NCI-H1417 (cell line): Measurements from ENCODE around the gene TTC29.

Experiments used
- DNase-seq, 3 experiments: peaks; one replicate each; lab custom pipeline; 2025; lab: John Stamatoyannopoulos, UW

Gene TTC29, protein sequence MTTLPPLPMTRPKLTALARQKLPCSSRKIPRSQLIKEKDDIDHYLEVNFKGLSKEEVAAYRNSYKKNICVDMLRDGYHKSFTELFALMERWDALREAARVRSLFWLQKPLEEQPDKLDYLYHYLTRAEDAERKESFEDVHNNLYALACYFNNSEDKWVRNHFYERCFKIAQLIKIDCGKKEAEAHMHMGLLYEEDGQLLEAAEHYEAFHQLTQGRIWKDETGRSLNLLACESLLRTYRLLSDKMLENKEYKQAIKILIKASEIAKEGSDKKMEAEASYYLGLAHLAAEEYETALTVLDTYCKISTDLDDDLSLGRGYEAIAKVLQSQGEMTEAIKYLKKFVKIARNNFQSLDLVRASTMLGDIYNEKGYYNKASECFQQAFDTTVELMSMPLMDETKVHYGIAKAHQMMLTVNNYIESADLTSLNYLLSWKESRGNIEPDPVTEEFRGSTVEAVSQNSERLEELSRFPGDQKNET

DNA sequence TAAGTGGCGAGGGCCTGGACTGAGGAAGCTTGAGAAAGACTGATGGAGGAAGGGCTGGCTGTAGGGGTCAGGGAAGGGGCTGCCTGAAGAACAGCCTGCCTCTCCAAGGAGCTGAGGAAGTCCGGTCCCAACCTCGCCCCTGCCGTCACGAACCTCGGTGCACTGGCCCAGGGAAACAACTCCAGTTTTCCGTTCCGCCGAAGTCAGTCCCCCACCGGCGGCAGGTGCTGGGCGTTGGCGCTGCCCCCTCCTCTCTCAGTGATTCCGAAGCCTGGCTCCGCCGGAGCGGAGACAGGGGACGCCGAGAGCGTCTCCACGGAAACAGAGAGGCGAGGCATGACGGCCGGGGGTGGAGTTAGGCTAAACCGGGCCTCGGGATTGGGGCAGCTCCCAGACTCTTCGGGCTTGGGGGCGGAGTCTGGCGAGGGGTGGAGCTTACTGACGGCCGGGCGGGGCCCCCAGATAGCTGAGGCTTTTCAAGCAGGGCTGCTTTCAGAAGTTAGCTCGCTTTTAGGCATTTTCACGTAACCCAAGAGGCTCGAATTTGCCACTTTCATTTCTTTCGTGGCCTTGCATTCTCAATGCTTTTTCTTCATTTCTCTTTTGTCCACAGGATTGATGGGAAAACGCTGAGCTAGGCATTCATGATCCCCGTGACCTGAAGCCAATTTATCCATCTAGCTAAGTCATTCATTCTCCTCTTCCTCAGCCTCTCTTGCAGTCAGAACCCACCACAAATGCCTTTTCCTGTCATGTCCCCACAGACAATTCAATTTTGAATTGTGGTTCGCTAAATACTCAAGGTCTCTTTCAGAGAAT lies at the start of gene TTC29:
TTC29 (minus strand) TSS at position 309 of the 819 bp plus-strand sequence. CDS start 5,969 bp downstream, outside the sequence.
- DNase-seq, result peak; percentile 90 to 98 (median 94)

DNA sequence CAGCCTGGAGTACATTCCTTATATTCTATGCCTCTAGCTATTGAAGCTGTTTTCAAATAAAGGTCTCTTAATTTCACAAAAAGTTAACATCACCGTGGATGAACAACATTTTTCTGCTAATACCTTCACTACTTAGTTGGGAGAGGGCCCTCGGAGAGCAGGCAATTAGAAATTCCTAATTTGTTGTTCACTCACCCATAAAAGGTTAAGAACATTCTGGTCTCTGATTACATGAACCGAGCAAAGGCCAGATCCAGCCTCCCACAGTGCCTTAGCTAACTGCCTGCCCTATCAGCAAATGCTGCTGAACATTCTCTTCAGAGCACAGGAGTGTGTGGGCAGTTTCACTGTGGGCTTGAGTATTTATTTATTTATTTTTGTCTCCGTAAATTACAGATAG lies 36.0 kb upstream of the TTC29 start:
- DNase-seq, result peak in 1 of 3 experiments; percentile 32

DNA sequence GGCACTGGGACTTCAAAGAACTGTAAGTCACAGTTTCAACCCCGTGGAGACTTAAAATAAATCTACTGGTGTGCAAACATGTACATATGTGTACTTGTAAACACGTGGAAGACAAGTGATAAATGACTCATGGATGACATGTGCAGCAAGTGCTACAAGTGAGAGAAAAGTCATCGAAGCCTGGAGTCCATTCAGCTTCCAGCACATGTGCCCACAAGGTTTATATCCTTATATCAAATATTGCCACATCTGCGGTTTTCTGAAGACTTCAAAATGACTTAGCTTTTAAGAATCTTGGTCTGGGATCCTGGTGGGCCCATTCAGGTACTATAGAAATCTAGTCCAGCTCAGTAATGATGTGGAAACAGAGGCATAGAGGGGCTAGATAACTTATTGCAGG lies 33.0 kb upstream of the TTC29 start:
- DNase-seq, result no peak

DNA sequence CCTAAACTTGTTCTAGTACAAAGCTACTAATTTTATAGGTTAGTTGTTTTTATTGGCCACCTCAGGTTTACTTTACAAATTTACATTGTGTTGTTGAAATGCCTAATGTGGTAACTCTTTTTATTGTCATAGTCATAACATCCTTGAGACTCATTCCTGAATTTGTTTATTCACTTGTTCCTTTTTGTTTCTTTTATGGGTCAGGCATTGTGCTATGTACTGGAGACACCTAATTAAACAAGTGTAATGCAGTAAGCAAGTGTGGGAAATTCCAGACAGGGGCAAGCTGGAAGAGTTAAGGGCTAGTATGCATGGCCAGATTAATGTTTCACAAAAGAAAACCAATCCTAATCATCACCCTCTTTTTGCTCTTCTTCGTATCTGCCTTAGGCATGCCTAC lies 30.5 kb upstream of the TTC29 start:
- DNase-seq, result peak in 1 of 3 experiments; percentile 24

DNA sequence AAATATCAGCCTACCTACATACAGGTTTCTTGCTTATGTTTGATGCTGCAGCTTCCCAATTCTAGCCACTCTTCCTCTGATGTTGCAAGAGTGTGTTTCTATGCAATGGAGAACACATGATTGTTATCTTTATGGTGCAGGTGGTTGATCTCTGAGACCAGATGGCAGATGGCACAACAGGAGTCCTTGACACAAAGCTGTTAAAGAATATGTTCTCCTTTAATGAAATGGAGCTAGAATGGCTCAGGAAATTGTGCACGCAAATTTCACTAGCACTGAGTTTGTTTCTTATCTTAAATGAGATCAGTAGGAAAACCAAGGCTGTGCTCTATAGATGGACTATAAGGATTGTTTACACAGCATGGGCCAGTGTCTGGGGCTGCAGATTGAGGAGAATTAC lies 29.9 kb upstream of the TTC29 start:
- DNase-seq, result peak; percentile 8 to 67 (median 43)

DNA sequence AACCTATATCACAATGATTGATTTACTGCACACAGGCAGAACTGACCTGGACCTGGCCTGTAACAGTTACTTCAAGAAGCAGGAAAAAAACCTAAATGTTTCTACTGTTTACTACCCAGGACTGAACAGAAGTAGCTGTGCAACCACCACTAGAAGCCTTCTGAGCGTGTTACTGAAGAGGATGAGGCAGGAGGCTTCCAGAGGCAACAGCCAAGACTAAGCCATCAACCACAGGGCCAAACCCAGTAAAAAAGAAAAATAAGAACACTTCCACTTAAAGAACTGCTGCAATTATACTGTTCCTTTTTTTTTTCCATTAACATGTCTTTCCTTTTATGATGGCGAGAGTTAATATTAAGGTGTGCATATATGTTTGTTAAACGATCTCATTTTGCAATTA lies 29.4 kb upstream of the TTC29 start:
- no peak for DNase-seq

DNA sequence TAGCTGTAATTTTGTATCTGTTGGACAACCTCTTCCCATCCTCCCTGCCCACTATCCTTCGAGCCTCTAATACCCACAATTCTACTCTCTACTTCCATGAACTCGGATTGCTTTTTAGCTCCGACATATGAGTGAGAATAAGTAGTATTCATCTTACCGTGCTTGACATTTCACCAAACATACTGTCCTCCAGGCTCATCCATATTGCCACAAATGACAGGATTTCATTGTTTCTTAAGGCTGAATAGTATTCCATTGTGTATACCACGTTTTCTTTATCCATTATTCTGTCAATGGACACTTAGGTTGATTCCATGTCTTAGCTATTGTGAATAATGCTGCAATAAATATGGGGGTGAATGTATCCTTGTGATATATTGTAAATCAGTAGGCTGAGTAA lies 26.4 kb upstream of the TTC29 start:
- no peak for DNase-seq

DNA sequence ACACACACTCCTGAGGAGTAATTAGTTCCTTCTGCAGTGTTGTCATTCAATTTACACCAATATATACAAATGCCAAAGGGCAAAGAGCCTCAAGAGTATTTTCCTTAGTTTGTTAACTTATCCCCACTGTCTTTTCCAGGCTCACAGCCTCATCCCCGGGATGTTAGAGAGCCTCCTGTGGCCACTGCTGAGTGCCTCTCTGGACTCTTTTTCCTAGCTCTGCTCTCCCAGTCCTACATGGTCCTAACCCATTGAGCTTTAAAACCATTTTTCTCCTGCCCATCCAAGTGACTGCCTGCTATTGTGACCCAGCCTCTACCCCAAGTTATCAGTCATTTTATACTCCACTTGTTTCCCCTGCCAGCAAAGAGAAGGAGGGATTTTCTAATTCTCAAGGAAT lies 23.5 kb upstream of the TTC29 start:
- DNase-seq, result no peak

DNA sequence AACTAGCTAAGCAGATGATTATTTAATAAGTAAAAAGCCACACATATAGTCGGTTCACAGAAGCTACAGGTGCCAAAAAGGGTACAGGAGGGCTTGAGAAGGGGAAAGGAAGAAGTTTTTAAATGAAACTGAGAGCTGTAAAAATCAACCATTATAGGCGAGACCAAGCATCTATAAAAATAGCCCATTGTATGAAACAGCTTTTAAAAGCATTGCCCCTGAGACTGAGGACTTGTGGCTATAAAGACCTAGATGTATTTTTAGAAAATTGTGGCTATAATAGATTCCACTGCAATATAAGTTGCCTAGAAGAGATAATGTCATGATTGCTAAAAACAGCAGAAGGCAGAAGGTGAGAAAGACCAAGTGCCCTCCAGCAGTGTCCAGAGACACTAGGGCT lies 15.0 kb upstream of the TTC29 start:
- DNase-seq, result no peak

DNA sequence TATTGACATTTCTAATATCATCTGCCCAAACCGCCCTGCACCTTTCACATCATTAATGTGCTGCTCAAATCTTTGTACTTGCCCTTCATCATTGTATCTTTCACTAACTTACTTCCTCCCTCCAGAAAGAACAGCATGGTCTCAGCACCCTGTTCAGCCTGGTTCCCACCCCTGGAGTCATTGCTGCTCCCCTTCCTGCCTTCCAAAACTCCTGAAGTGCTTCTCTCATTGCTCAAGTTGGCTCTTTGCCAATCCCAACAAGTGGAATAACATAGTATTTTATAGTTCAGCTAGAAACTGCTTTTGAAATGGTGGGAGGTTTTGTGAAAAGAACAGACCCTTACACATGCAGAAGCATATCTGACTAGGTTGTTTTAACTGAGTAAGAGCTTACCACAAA lies 14.0 kb upstream of the TTC29 start:
- DNase-seq, result peak; percentile 5 to 25 (median 11)

DNA sequence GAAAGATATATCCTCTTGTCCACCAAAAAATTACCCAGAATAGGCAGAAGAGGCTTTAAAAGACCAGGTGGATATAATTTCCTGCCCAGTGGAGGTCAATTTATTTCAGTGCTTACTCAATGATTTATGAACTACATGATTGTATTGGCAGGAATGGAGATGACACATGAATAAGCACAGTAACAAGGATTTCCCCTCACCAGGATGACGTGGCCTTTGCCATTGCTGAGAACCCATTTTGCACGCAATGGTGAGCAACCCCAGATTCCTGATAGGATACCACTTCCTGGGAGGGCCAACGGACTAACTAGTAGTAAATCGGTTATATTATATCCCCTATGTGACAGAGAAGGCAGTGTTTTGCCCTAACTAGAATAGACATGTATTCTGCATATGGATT lies 11.6 kb upstream of the TTC29 start:
- DNase-seq, result no peak

DNA sequence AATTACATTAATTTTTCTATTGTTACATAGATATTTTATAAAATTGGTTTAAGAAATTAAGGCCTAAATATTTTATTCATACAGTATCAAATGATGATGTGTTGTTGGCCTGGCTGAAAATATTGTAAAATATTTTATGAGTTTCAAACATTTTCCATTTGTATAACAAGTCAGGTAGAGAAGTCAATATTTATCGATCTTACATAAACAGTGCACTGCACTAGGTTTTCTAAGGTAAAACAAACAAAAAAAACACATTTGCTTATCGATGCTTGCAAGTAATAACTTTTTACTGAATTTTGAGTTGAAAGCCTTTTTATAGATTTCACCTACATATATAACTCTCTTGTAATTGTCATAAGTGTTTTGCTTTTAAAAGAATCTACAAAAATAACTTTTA lies 7.2 kb upstream of the TTC29 start:
- DNase-seq, result no peak

DNA sequence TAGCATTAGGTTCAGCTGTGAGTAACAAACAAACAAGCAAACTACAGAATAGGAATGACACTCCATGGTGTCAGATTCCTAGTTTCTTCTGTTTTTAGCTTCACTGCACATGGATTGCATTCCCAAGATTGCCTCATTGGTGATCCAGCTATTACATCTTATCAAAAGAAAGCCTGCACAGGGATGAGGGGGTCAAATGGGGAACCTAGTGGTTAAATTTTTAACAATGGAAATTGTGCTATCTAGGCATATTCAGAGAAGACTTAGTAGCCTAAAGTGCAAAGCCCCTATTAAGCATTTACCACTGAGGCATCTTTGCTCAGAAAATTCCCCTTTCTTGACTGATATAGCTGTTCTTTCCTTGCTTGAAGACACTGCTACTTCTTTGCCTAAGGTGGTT lies 3.9 kb upstream of the TTC29 start:
- no peak for DNase-seq

DNA sequence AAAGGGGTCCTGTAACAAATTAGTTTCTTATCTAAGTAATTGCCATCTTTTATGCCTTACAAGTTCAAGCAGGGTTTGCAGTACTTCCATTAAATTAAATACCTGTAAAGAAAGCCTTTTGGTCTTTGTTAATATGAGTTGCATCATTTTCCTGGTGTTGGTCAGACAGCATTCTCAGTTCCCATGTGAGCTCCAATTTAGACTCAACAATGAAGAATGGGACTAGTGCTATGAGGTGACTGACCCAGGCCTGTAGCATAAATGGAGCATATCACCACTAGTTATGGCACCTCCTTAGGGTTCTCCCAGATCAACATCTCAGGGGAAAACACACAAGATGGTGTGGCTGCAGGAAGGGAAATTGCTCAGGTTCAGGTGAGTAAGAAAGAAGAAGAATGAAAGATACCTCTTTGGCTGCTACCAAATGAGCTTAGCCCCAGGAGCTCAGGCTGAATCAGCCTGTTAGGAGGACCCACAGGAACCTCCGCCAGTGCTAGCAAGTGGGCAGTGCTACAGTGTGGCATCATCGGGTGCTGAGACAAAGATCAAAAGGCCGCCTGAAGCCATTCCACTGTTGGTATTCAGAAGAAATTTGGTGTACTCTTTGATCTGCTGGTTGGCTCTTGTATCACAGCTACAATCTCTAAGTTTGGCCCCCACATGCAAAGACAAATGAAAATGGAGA lies 1.8 kb downstream of the TTC29 start:
- DNase-seq, result no peak

DNA sequence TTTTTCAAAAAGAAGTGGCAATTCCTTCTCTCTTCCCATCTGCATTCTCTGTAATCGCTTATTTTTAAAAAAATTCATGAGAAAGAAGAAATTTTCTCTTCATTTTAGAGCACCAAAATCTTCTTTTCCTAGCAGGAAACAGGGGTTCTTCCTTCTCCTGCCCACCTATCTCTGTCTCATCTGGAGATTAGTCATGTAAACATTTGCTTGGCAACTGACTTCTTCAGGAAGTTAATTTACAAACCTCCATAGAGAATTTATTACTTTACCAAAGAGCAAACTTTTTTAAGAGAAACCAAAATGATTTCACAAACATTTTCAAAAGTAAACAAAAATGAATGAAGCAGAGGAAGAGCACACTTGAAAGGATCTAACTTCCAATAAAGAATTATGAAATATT lies 13.5 kb downstream of the TTC29 start:
- DNase-seq, result no peak

DNA sequence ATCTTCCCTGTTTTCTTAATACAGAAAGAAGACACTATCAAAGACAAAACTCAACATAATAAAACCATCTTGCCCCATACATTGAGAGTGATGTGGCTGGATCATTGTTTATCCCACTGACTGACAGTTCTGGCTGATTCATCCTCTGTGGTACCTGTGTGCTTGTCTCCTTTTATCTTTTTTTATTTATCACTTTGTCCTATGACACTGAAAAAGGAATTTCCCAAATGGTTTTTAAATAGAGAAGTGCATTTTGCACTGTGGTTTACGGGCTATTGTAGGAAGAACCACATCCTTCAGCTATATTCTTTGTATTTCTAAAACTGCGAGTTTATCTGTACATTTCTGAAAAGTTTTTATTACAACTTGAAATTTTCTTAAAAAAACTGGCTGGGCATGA lies 15.0 kb downstream of the TTC29 start:
- DNase-seq, result no peak

DNA sequence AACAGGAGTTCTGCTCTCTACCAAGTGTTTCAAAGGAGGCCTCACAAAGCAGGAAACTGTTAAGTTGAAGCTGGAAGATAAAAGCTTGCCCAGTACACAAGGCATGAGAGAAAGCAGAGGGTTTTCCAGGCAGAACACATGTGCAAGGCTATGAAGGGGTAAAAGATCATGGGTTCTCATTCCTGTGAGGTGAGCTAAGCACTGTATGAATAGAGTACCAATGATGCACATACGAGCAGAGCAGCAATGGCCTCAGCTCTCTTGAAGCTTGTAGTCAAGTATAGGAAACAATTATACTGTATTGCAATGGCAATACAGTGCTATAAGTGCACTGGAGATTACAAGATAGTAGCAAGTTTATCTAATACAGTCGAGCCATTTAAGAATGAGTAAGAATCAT lies 18.0 kb downstream of the TTC29 start:
- DNase-seq, result no peak

DNA sequence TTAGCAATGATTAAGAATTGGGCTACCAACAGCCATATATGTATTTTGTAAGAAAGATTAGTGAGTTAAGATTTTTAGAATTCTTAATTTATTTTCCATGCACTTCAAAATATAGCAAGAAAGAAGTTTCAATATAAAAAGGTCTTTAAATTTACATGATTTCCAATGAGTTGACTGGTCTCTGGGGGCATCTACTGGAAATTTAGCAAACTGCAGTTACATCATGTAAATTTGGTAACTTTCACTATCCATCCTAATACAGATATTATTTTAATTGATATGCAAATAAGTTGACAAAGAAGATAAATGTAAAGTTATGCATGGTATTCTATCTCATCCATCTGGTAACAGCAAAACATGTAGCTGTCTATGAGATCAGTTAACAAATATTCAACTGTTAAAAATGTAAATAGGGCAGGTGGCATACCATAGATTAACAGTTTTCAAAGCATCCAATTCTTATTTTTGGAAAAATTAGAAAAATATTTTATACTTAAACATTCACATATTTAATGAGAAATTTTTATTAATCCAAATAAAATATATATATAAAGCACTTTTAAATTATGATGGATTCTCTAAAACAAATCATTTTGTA lies 29.1 kb downstream of the TTC29 start:
- DNase-seq, result peak in 2 of 3 experiments; percentile 30 to 73

DNA sequence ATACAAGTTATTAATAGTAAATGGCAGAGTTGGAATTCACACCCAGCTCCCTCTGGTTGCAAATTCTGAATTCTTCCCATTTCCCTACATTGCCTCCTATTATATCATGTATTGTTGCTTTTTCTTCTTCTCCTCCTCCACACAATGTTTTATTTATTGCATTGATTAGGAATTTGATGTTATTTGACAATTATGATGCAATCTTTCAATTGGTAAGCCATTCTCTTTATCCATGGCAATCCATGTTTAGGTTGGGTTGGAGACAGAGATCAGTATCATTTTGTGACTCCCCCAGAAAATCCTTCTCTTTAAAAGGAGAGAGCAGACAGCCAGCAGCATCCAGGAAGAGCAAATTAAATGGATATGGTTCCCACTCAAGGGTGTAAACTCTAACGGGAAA lies 30.5 kb downstream of the TTC29 start:
- no peak for DNase-seq

DNA sequence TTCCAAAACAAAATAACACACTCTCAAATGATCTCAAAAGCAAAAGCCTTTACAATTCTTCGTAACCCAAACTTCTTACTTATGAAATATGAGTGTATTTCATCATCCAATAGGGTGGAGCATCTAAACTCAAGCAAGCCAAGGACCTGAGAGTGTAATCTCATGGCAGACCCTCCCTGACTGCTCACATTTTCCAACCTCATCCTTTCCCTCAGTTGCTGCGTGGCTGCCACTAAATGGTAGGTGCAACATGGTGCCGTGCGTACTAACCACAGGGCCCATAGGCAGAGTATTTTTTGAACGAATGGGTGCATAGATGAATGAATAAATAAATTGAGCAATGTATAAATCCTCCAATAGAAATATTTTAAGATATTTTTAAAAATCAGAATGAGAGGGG lies 45.4 kb downstream of the TTC29 start:
- DNase-seq, result no peak

DNA sequence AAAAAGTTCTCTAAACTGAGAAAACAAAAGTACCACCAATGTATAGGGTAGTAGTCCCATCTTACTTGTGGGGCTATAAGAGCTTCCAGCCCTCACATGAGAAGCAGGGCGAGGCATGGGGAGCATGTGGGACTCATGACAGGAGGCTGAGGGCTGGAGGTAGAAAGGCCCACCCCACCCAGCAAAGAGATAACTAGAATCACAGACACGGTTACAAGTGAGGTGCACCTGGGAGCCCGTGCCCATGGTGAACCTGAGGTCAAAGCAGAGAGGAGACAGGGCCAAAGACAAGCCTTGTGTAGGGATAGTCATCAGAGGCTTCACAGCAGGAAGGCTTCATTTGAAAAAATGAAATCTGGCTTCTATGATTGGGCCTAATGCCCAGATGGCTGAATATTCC lies 55.4 kb downstream of the TTC29 start:
- DNase-seq, result no peak

DNA sequence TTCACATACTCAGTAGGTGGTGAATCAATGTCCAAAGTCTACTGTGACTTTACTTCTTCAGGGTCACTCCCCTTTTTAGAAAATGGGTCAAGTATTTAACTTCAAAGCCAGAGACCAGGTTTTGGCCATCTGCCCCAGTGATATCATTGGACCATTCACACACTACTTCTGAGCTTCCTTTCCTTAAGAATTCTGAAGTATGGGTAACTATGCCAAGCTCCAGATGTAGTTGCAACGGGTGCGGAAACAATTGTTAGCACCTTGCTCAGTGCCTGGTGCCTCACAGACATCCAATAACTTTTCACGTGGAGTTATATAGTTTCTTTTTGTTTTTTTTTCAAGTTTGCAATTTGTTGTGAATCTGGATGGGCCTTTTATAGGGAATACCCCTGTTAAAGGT lies 62.6 kb downstream of the TTC29 start:
- no peak for DNase-seq
